GM19239 (cell line): ENCODE measurements around the gene TTC34.
"Not testable (repeated sequence)": the region's sequence is repeated elsewhere in the genome, so short reads cannot be mapped to it uniquely, and the experiment has no call there.

Experiments
- DNase-seq: peaks from one replicate; pipeline ENCODE4 v3.0.0; 2011; ENCODE audit warnings: low spot score; ENCODE audit not compliant: insufficient read length
- FAIRE-seq: peaks from 2 replicates; lab custom pipeline; 2011; peaks lifted over from hg19 to GRCh38; lab: Jason Lieb, UNC

The TTC34 gene

GRCh38 chr1:2781627-2782026 lies 19.9 kb downstream of the TTC34 start:
- DNase-seq = no peak
- peak; percentile 64 for FAIRE-seq

- no peak for DNase-seq
- FAIRE-seq = no peak
Measured at GRCh38 chr1:2778220-2778592, 23.3 kb downstream of the TTC34 start.

GRCh38 chr1:2777424-2778219 lies 23.9 kb downstream of the TTC34 start:
- no peak for FAIRE-seq
- DNase-seq = no peak

- FAIRE-seq, DNase-seq: not testable (repeated sequence)
Measured at GRCh38 chr1:2775333-2775732, 26.2 kb downstream of the TTC34 start.

GRCh38 chr1:2768052-2768451 lies 33.4 kb downstream of the TTC34 start:
- DNase-seq, FAIRE-seq: not testable (repeated sequence)

- not testable (repeated sequence) for FAIRE-seq, DNase-seq
Measured at GRCh38 chr1:2759433-2759832, 42.1 kb downstream of the TTC34 start.

GRCh38 chr1:2757519-2757918 lies 44.0 kb downstream of the TTC34 start:
- FAIRE-seq, DNase-seq: not testable (repeated sequence)

- DNase-seq, FAIRE-seq: not testable (repeated sequence)
Measured at GRCh38 chr1:2755426-2755825, 46.1 kb downstream of the TTC34 start.

GRCh38 chr1:2754597-2754996 lies 46.9 kb downstream of the TTC34 start:
- not testable (repeated sequence) for DNase-seq, FAIRE-seq

- FAIRE-seq, DNase-seq: not testable (repeated sequence)
Measured at GRCh38 chr1:2752503-2752902, 49.0 kb downstream of the TTC34 start.

GRCh38 chr1:2751866-2752265 lies 49.6 kb downstream of the TTC34 start:
- DNase-seq, FAIRE-seq: not testable (repeated sequence)

GRCh38 chr1:2750766-2751730 lies 50.4 kb downstream of the TTC34 start:
- not testable (repeated sequence) for FAIRE-seq, DNase-seq

- FAIRE-seq, DNase-seq: not testable (repeated sequence)
Measured at GRCh38 chr1:2750041-2750680, 51.3 kb downstream of the TTC34 start.

GRCh38 chr1:2748626-2749025 lies 52.9 kb downstream of the TTC34 start:
- not testable (repeated sequence) for FAIRE-seq

GRCh38 chr1:2694796-2695195 lies 106.7 kb downstream of the TTC34 start:
- DNase-seq, FAIRE-seq: not testable (repeated sequence)

More at GRCh38 chr1:2748626-2749025, 52.9 kb downstream of the TTC34 start:
- not testable (repeated sequence) for DNase-seq

- not testable (repeated sequence) for FAIRE-seq
Measured at GRCh38 chr1:2690180-2690579, 111.3 kb downstream of the TTC34 start.

GRCh38 chr1:2688336-2688665 lies 113.2 kb downstream of the TTC34 start:
- not testable (repeated sequence) for FAIRE-seq, DNase-seq

More at GRCh38 chr1:2690180-2690579, 111.3 kb downstream of the TTC34 start:
- DNase-seq = not testable (repeated sequence)

GRCh38 chr1:2687638-2688335 lies 113.7 kb downstream of the TTC34 start:
- FAIRE-seq, DNase-seq: not testable (repeated sequence)

- not testable (repeated sequence) for FAIRE-seq
Measured at GRCh38 chr1:2687174-2687591, 114.3 kb downstream of the TTC34 start.

More at GRCh38 chr1:2687174-2687591, 114.3 kb downstream of the TTC34 start:
- not testable (repeated sequence) for DNase-seq
